MM.1S (cell line): ENCODE results near the gene PI4KA.

Experiments used
- EZH2 ChIP-seq: fragments of 300-600 bp; sonication (generic); optimal IDR thresholded peaks from 2 replicates; pipeline ENCODE3; 2017; ENCODE audit warnings: low read depth, mild to moderate bottlenecking, antibody characterized with exemption, low read length, mixed read lengths
- TF ChIP-seq, protein P1 (sequence below): fragments of 300-600 bp; sonication (generic); IDR thresholded peaks from 2 replicates; pipeline ENCODE4 v1.5.1; 2016; ENCODE audit warnings: antibody characterized with exemption, low read length, mixed read lengths

DNA sequence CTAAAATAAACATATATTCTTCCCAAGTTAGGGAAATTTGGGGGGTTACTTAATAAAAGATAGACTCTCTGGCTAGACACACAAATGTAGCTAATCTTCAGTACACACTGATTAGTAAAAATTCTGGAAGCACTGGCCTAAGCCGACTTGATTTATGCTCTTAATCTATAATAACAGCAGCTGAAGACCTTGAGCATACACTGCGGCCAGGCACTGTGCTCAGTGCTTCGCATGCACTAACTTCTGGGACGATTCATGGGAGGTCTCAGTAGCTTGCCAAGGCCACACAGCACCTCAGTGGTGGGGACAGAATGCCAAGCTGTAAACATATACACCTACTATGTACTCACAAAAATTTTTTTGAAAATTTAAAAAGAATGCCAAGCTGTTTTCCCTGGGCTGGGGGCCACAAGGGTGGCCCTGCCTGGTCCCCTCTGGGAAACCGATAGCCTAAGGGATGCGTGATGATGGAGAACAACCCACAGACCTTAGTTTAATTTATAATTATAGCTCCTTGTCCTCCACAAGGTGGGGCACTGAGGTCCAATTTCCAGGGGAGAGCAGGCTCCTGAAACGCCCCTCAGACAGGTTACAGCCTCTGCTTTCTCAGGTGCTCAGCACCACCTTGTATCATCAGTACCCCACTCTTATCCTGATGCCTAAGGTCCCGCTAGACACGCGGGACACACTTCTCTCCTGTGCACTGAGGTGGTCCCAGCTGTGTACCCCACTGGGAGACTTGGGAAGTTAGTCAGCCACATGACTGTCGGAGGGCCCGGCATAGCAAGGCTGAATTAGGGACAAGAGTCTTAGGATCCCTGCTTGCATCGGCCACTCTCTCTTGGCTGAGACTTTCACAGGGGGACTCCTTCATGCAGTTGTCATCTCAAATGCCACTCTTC lies 64.6 kb downstream of the PI4KA start:
- TF ChIP-seq, protein P1, sequence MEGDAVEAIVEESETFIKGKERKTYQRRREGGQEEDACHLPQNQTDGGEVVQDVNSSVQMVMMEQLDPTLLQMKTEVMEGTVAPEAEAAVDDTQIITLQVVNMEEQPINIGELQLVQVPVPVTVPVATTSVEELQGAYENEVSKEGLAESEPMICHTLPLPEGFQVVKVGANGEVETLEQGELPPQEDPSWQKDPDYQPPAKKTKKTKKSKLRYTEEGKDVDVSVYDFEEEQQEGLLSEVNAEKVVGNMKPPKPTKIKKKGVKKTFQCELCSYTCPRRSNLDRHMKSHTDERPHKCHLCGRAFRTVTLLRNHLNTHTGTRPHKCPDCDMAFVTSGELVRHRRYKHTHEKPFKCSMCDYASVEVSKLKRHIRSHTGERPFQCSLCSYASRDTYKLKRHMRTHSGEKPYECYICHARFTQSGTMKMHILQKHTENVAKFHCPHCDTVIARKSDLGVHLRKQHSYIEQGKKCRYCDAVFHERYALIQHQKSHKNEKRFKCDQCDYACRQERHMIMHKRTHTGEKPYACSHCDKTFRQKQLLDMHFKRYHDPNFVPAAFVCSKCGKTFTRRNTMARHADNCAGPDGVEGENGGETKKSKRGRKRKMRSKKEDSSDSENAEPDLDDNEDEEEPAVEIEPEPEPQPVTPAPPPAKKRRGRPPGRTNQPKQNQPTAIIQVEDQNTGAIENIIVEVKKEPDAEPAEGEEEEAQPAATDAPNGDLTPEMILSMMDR: no peak
- no peak for TF ChIP-seq EZH2
